Measurements from ENCODE around the gene PFN4.

PFN4 gene

DNA sequence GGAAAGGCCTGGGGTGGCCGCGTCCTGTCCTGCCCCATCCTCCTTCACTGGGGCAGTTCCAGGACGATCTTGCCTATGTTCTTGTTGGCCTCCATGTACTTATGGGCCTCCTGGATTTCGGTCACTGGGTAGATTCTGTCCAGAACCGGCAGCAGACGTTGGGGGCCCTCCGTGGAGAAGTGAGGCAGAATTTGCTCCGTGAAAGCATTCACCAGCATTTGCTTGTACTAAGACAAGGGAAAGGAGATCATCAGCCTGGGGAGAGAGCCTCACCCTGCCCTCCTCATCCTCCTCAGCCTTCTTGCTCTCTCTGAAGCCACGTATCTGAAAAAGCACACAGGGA lies 45.6 kb downstream of the PFN4 start:
- Histone ChIP-seq H3K9ac (peak overlapping the region; percentile 89), H3K79me2 (peaks cover 18% of the 10 kb centered on the region), H2AFZ (peak overlapping the region; percentile 71), H3K27me3 (ENCODE audit: control insufficient read depth, insufficient read depth, low read length) (no peaks in the 10 kb centered on the region), H3K4me2 (ENCODE audit: low read length) (peak overlapping the region; percentile 89), H3K4me1 (peaks cover 11% of the 10 kb centered on the region), H3K27ac (peak overlapping the region; percentile 78), H3K36me3 (ENCODE audit: control insufficient read depth, insufficient read depth, low read length) (no peaks in the 10 kb centered on the region), H3K9me3 (ENCODE audit: control insufficient read depth, low read length) (no peaks in the 10 kb centered on the region), H3K4me3 (ENCODE audit: low read depth, low read length) (peak overlapping the region; percentile 79)
- no peak for TF ChIP-seq CTCF (IDR thresholded peaks at IDR 0.05)

- no peaks in the 10 kb centered on the region for H3K27me3 ChIP-seq (ENCODE audit: control insufficient read depth, insufficient read depth, low read length)
- peaks cover 11% of the 10 kb centered on the region for H3K4me1 ChIP-seq
- peak overlapping the region; percentile 79 for H3K4me3 ChIP-seq (ENCODE audit: low read depth, low read length)
- H3K36me3 ChIP-seq (ENCODE audit: control insufficient read depth, insufficient read depth, low read length) = no peaks in the 10 kb centered on the region
- no peaks in the 10 kb centered on the region for H3K9me3 ChIP-seq (ENCODE audit: control insufficient read depth, low read length)
- peak overlapping the region; percentile 89 for H3K4me2 ChIP-seq (ENCODE audit: low read length)
- H3K27ac ChIP-seq = peak overlapping the region; percentile 78
- no peak for TF ChIP-seq CTCF (IDR thresholded peaks at IDR 0.05)
- H3K9ac ChIP-seq = peak overlapping the region; percentile 89
- H2AFZ ChIP-seq = peak overlapping the region; percentile 71
- H3K79me2 ChIP-seq = peaks cover 13% of the 10 kb centered on the region
These were observed 46.1 kb downstream of the PFN4 start for GRCh38 chr2:24076849-24077534.

DNA sequence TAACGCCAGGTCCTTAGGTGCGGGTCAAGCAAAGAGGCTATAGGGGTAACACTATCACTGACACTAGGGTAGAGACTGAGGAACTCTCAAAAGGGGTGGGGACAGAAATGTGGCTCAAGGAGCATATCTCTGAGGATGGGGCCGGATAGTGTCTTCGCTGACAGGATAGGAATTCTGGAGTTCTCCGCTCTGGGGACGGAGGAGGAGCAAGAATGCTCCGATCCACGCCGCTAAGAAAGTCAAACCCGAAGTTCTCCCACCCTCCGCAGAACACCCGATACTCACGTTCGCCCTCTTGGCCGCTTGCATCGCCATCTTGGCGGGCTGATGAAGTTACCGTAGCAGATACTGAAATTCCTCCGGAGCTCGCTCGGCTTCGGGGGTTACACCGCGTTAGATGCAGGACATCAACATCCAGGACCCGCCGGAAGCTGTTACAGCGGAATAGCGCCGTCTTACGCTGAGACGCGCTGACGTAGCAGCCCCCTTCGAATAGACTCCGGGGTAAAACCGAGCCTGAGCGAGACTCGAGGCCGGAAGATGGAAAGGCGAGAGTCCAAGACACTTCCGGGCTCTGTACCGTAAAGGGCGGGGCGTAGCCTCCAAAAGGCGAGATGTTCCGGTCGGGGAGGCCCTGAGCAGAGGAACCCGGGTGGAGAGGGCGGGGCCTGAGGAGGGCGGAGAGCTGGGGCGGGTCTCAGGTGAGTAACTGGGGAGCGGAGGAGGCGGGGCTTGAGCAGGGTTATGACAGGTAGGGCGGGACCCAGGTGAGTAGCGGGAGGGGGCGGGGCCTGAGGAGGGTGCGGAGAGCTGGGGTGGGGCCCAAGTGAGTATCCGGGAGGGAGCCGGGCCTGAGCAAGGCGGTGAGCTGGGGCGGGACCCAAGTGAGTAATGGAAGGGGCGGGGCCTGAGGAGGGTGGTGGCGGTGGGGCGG lies 47.0 kb downstream of the PFN4 start, which contains the start of gene SF3B6:
Gene SF3B6, minus strand, starts transcription at position 412 of the 934 bp plus-strand sequence. Its CDS starts 97 bp downstream, at position 315.
- peak within 1 kb of the TSS; percentile 78 for H3K27ac ChIP-seq
- H3K27me3 ChIP-seq (ENCODE audit: control insufficient read depth, insufficient read depth, low read length) = no peaks in the 10 kb centered on the region
- peak within 1 kb of the TSS; percentile 89 for H3K9ac ChIP-seq
- no peaks in the 10 kb centered on the region for H3K9me3 ChIP-seq (ENCODE audit: control insufficient read depth, low read length)
- H3K79me2 ChIP-seq = peaks cover 9% of the 10 kb centered on the region
- H3K36me3 ChIP-seq (ENCODE audit: control insufficient read depth, insufficient read depth, low read length) = no peaks in the 10 kb centered on the region
- H2AFZ ChIP-seq = peak within 1 kb of the TSS; percentile 71
- peak within 1 kb of the TSS; percentile 89 for H3K4me2 ChIP-seq (ENCODE audit: low read length)
- H3K4me3 ChIP-seq (ENCODE audit: low read depth, low read length) = peak within 1 kb of the TSS; percentile 79
- no peak for TF ChIP-seq CTCF (IDR thresholded peaks at IDR 0.05)
- H3K4me1 ChIP-seq = peaks cover 11% of the 10 kb centered on the region

GRCh38 chr2:24075259-24075658 lies 47.9 kb downstream of the PFN4 start:
- peak overlapping the region; percentile 71 for H3K4me2 ChIP-seq (ENCODE audit: low read length)
- no peaks in the 10 kb centered on the region for H3K27me3 ChIP-seq (ENCODE audit: control insufficient read depth, insufficient read depth, low read length)
- H3K27ac ChIP-seq = peak overlapping the region; percentile 78
- peak overlapping the region; percentile 71 for H2AFZ ChIP-seq
- no peaks in the 10 kb centered on the region for H3K36me3 ChIP-seq (ENCODE audit: control insufficient read depth, insufficient read depth, low read length)
- peak overlapping the region; percentile 42 for H3K9ac ChIP-seq
- TF ChIP-seq CTCF (IDR thresholded peaks at IDR 0.05) = no peak
- H3K9me3 ChIP-seq (ENCODE audit: control insufficient read depth, low read length) = no peaks in the 10 kb centered on the region
- peak overlapping the region; percentile 79 for H3K4me3 ChIP-seq (ENCODE audit: low read depth, low read length)
- peaks cover 11% of the 10 kb centered on the region for H3K4me1 ChIP-seq
- H3K79me2 ChIP-seq = peaks cover 8% of the 10 kb centered on the region

All from parathyroid adenoma (tissue), 2 donors.